Liver (tissue), 9 donors: Measurements from ENCODE around the gene NR1D1. TPM values are rescaled to one million over a fixed set of nuclear protein-coding genes. Genes with fewer than 3 reads are reported as not detected.

Experiments used
- DNase-seq: peaks from one replicate; pipeline ENCODE4 v3.0.0-alpha.2; 2017; ENCODE audit warnings: low spot score
- H3K27ac ChIP-seq, 2 donors: one replicate each; pipeline ENCODE4 v1.7.0; 2013; ENCODE audit warnings: inconsistent platforms in 2 of 2, low read length in 2 of 2, control low read depth in 1 of 2, low read depth in 1 of 2, mild to moderate bottlenecking in 1 of 2
- H3K27me3 ChIP-seq, 4 donors: one replicate each; pipeline versions ENCODE4 v1.6.1 to v1.7.0; 2013; ENCODE audit warnings: low read length in 3 of 4, inconsistent platforms in 1 of 4, mild to moderate bottlenecking in 1 of 4, moderate library complexity in 1 of 4; ENCODE audit not compliant: control insufficient read depth in 4 of 4, insufficient read depth in 4 of 4
- H3K36me3 ChIP-seq, 4 donors: one replicate each; pipeline versions ENCODE4 v1.6.1 to v1.7.0; 2013; ENCODE audit warnings: low read length in 3 of 4, mild to moderate bottlenecking in 3 of 4, low read depth in 1 of 4, moderate library complexity in 1 of 4; ENCODE audit not compliant: control insufficient read depth in 4 of 4, insufficient read depth in 3 of 4
- H3K4me1 ChIP-seq, 4 donors: one replicate each; pipeline versions ENCODE4 v1.6.1 to v1.7.0; 2013; ENCODE audit warnings: low read length in 3 of 4, mild to moderate bottlenecking in 3 of 4, moderate library complexity in 1 of 4; ENCODE audit not compliant: control insufficient read depth in 4 of 4, insufficient read depth in 4 of 4
- H3K4me3 ChIP-seq, 3 donors: one replicate each; pipeline versions ENCODE4 v1.6.1 to v1.7.0; 2013; ENCODE audit warnings: low read length in 3 of 3, control low read depth in 1 of 3, low read depth in 1 of 3, mild to moderate bottlenecking in 1 of 3
- H3K9ac ChIP-seq, 2 donors: one replicate each; pipeline ENCODE4 v1.7.0; 2013; ENCODE audit warnings: low read length in 2 of 2, mild to moderate bottlenecking in 2 of 2, moderate library complexity in 2 of 2, control low read depth in 1 of 2, low read depth in 1 of 2
- H3K9me3 ChIP-seq, 4 donors: one replicate each; pipeline versions ENCODE4 v1.6.1 to v1.7.0; 2013; ENCODE audit warnings: low read length in 3 of 4; ENCODE audit not compliant: control insufficient read depth in 4 of 4
- CTCF ChIP-seq: fragments of 150-350 bp; IDR thresholded peaks from 2 replicates; pipeline ENCODE4 v1.5.1; 2017; ENCODE audit warnings: improper control_type of control experiment, low read depth, low read length; ENCODE audit not compliant: missing input control
- EGR1 ChIP-seq, 2 donors: IDR thresholded peaks; 2 replicates each; pipeline ENCODE4 v1.6.1; 2016 to 2018; ENCODE audit warnings: antibody characterized with exemption in 2 of 2, low read depth in 2 of 2
- FOXA2 ChIP-seq: IDR thresholded peaks from 2 replicates; pipeline ENCODE4 v1.6.1; 2016; ENCODE audit warnings: antibody characterized with exemption
- HNF4A ChIP-seq, 2 donors: conservative IDR thresholded peaks; 2 replicates each; pipeline ENCODE4 v1.6.1; 2016; ENCODE audit warnings: antibody characterized with exemption in 2 of 2, mild to moderate bottlenecking in 2 of 2
- JUND ChIP-seq, 2 donors: IDR thresholded peaks; 2 replicates each; pipeline ENCODE4 v1.6.1; 2016; ENCODE audit warnings: antibody characterized with exemption in 2 of 2
- NR2F2 ChIP-seq: IDR thresholded peaks from 2 replicates; pipeline ENCODE4 v1.6.1; 2016; ENCODE audit warnings: antibody characterized with exemption
- RAD21 ChIP-seq, 2 donors: IDR thresholded peaks; 2 replicates each; pipeline ENCODE4 v1.6.1; 2016; ENCODE audit warnings: antibody characterized with exemption in 2 of 2, mild to moderate bottlenecking in 2 of 2
- TAF1 ChIP-seq: conservative IDR thresholded peaks from 2 replicates; pipeline ENCODE4 v1.6.1; 2016; ENCODE audit warnings: antibody characterized with exemption, mild to moderate bottlenecking
- YY1 ChIP-seq: IDR thresholded peaks from 2 replicates; pipeline ENCODE4 v1.6.1; 2016; ENCODE audit warnings: antibody characterized with exemption, mild to moderate bottlenecking
- WGBS: extraction: QIAGEN DNeasy Blood & Tissue Kit; methylation state at CpG from one replicate; pipeline ENCODE4 v1.1.7; 2013; 5-methylcytosine and 5-hydroxymethylcytosine counted together
- polyA plus RNA-seq, 2 donors: library from polyadenylated mRNA; stranded (reverse) in 1 of 2; unstranded in 1 of 2; fragments of 200-250 nt in 1 of 2; fragments of >200 nt in 1 of 2; fragmentation: Nextera tagmentation in 1 of 2; extraction: Ambion mirVana in 1 of 2; gene quantifications; one replicate each; pipeline versions ENCODE4 v1.2.1 to v1.2.3, GENCODE V29; 2013 to 2015
- total RNA-seq, 2 donors: library from RNA; depleted of rRNA; stranded (reverse); fragments of >200 nt; gene quantifications; one replicate each; pipeline ENCODE4 v1.2.3, GENCODE V29; 2014
- donor health status: healthy.
- donor health status: healthy.
- donor health status: healthy.
- donor health status: healthy.
- donor health status: healthy.

NR1D1 gene
- total and polyA plus RNA-seq, 4 donors: 0.84 to 13.7 (median 5.6) TPM

DNA sequence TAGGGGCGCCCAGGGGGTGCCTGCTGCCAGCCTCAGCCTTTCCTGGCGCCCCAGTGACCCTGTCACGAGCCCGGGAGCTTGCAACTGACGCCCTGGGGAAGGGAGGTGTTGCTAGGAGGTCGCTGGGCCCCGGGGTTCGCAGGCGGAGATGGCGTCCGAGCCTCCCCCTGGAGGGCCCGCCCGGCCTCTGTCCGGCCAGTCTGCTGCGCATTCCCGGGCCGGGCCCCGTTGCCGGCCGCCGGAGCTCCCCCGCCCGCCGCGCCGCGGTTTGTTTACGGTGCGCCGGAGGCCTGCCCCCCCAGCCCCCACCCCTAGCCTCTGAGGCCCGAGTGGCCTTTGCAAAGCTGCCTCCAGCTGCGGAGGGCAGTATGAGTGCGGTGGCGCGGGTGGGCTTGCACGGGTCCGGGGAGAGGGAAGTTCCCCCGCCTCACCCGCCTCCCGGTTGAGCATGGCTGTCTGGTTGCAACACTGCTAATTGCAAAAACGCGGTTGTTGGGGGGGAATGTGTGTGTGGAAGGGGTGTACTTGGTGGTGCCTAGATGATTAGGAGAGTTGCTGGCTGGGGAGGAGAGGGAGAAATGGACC is 37.1 kb downstream of the NR1D1 start:
- TF ChIP-seq YY1: peak; percentile 32
- TF ChIP-seq RAD21 (IDR thresholded peaks at IDR 0.05): no peak
- peak; percentile 59 for DNase-seq
- Histone ChIP-seq H3K4me3 (peak overlapping the region; percentile 83 to 90 (median 90)), H3K4me1 (peaks cover 0 to 38% (median 22%) of the 10 kb centered on the region in 4 donors), H3K9me3 (no peaks in the 10 kb centered on the region), H3K27ac (peak overlapping the region; percentile 66 to 83), H3K9ac (peak overlapping the region; percentile 26 to 67), H3K27me3 (no peaks in the 10 kb centered on the region), H3K36me3 (no peaks in the 10 kb centered on the region)
- under 1% methylated on average over 42 of the region's 42 CpGs for WGBS

GRCh38 chr17:40062329-40063186 is 37.8 kb downstream of the NR1D1 start, which contains the start of gene THRA:
Gene THRA, plus strand, starts transcription at chr17:40062965. Its CDS starts 11,524 bp downstream, at chr17:40074489.
- H3K4me1 ChIP-seq: peaks cover 0 to 37% (median 22%) of the 10 kb centered on the region in 4 donors
- TF ChIP-seq FOXA2 (no peak), CTCF (peak; percentile 11)
- H3K27me3 ChIP-seq: no peaks in the 10 kb centered on the region
- H3K9me3 ChIP-seq: no peaks in the 10 kb centered on the region
- WGBS: under 1% methylated on average over 80 of the region's 83 CpGs
- H3K9ac ChIP-seq: peak within 1 kb of the TSS; percentile 26 to 67
- H3K36me3 ChIP-seq: no peaks in the 10 kb centered on the region
- peak within 1 kb of the TSS; percentile 66 to 83 for H3K27ac ChIP-seq
- H3K4me3 ChIP-seq: peak within 1 kb of the TSS; percentile 83 to 90 (median 90)
- peak; percentile 77 for DNase-seq

DNA sequence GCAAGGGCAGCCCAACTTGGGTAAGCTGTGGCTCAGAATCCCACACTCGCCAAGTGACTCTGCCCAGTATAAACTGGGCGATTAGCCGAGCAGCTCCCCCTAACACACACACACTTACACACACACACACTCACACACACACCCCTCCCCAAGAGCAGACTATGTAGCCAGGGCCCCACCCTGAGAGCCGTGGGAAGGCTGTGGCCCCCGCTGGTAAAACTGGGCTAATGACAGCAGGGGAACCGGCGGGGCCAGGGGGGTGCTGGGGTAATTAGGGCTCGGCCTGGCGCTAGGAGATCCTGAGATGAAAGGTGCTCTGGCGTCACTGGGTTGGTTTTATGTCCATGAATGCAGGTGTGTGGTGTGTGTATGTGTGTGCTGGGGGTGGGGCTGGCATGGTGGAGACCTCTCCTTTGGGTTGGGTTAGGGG is 38.8 kb downstream of the NR1D1 start:
- H3K36me3 ChIP-seq: no peaks in the 10 kb centered on the region
- no peak overlapping the region for H3K27ac ChIP-seq

DNA sequence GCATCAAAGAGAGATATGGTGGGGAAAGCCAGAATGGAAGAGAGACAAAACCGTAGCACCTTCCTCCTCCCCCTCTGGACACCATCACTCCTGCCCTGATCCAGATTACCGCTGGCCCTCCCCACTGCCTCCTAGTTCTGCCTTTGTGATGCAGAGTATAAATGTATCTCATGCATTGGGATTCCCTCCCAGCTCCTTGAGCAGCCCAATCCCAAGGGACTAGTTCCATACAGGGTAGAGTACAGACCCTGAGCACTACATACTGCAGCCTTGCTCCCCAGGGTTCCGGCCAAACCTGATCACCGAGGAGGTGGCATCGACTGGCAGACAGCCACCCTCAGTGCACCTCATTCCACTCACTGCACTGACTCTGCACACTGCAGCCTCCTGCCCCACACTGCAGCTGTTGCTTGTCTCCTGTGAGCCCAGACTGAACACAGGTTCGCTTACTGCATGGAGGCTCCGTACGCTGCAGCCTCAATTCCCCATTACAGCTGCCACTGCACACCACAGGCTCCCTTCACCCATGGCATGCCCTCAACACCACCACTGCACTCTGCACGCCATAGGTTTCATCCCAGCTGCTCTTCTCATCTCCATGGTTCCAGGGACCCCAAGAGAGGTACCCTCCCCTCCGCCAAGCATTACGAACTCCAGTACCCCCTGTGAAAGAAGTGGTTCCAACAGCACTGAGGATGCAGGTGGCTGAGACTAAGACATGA is 39.3 kb downstream of the NR1D1 start:
- TF ChIP-seq RAD21 (IDR thresholded peaks at IDR 0.05) (no peak), NR2F2 (no peak)
- Histone ChIP-seq H3K9me3 (no peaks in the 10 kb centered on the region), H3K27ac (no peak overlapping the region), H3K9ac (no peak overlapping the region), H3K4me3 (no peak overlapping the region), H3K27me3 (no peaks in the 10 kb centered on the region), H3K36me3 (no peaks in the 10 kb centered on the region), H3K4me1 (peaks cover 0 to 37% (median 22%) of the 10 kb centered on the region in 4 donors)
- 91% methylated on average over 11 of the region's 11 CpGs for WGBS
- no peak for DNase-seq

More for the DNA sequence above, 38.8 kb downstream of the NR1D1 start:
- Histone ChIP-seq H3K9ac (no peak overlapping the region), H3K4me1 (peaks cover 0 to 37% (median 22%) of the 10 kb centered on the region in 4 donors), H3K9me3 (no peaks in the 10 kb centered on the region), H3K27me3 (no peaks in the 10 kb centered on the region), H3K4me3 (no peak overlapping the region)
- 80% methylated on average over 10 of the region's 10 CpGs for whole genome bisulfite sequencing
- TF ChIP-seq EGR1 (IDR thresholded peaks at IDR 0.05; ENCODE audit: low read depth in 2 of 2) (no peak), RAD21 (IDR thresholded peaks at IDR 0.05) (no peak), FOXA2 (no peak), TAF1 (no peak), JUND (IDR thresholded peaks at IDR 0.05) (no peak), HNF4A (conservative IDR thresholded peaks at IDR 0.05) (no peak)
- no peak for DNase-seq
